GM18507 (cell line): ENCODE data around the gene SYTL3.
"Not testable (repeated sequence)": the region's sequence is repeated elsewhere in the genome, so short reads cannot be mapped to it uniquely, and the experiment has no call there.

Source experiments
- DNase-seq: peaks from one replicate; pipeline ENCODE4 v3.0.0; 2011; ENCODE audit warnings: low read depth; ENCODE audit not compliant: insufficient read length; ENCODE audit errors: extremely low spot score
- FAIRE-seq: peaks from 2 replicates; lab custom pipeline; 2011; peaks lifted over from hg19 to GRCh38; lab: Jason Lieb, UNC

Gene SYTL3

GRCh38 chr6:158621694-158622544, 27.9 kb upstream of the SYTL3 start:
- FAIRE-seq = no peak
- no peak for DNase-seq

GRCh38 chr6:158622545-158623190, 27.2 kb upstream of the SYTL3 start:
- FAIRE-seq (peak; percentile 50), DNase-seq (no peak)

GRCh38 chr6:158624684-158625682, 24.9 kb upstream of the SYTL3 start:
- DNase-seq = no peak
- FAIRE-seq = no peak

GRCh38 chr6:158625881-158626305, 24.0 kb upstream of the SYTL3 start:
- FAIRE-seq (no peak), DNase-seq (no peak)

- FAIRE-seq (no peak), DNase-seq (no peak)
Observed at GRCh38 chr6:158626360-158627167, 23.3 kb upstream of the SYTL3 start.

GRCh38 chr6:158627168-158627939, 22.5 kb upstream of the SYTL3 start:
- DNase-seq (no peak), FAIRE-seq (no peak)

GRCh38 chr6:158627940-158628211, 22.0 kb upstream of the SYTL3 start:
- no peak for DNase-seq
- no peak for FAIRE-seq

GRCh38 chr6:158628542-158628941, 21.3 kb upstream of the SYTL3 start:
- FAIRE-seq (no peak), DNase-seq (no peak)

- FAIRE-seq = no peak
- DNase-seq = no peak
Observed at GRCh38 chr6:158629367-158630221, 20.3 kb upstream of the SYTL3 start.

- FAIRE-seq (no peak), DNase-seq (no peak)
Observed at GRCh38 chr6:158630938-158631616, 18.8 kb upstream of the SYTL3 start.

- FAIRE-seq = no peak
- no peak for DNase-seq
Observed at GRCh38 chr6:158631678-158632537, 17.9 kb upstream of the SYTL3 start.

- FAIRE-seq, DNase-seq: not testable (repeated sequence)
Observed at GRCh38 chr6:158632538-158633119, 17.2 kb upstream of the SYTL3 start.

GRCh38 chr6:158633127-158633526, 16.7 kb upstream of the SYTL3 start:
- FAIRE-seq (no peak), DNase-seq (no peak)

- DNase-seq = no peak
- FAIRE-seq = no peak
Observed at GRCh38 chr6:158634695-158635426, 15.0 kb upstream of the SYTL3 start.

- no peak for DNase-seq
- no peak for FAIRE-seq
Observed at GRCh38 chr6:158635427-158636073, 14.3 kb upstream of the SYTL3 start.
